Testis (tissue), 2 donors: ENCODE results near the gene ATP8A1.

Source experiments
- CTCF ChIP-seq, 3 experiments: fragments of 450-650 bp in 2 of 3; fragments of 200-600 bp in 1 of 3; sonication (generic) in 1 of 3; IDR thresholded peaks; one replicate each; pipeline ENCODE4 v1.5.1; 2016 to 2019; ENCODE audit warnings: antibody characterized with exemption in 3 of 3, mild to moderate bottlenecking in 2 of 3, moderate library complexity in 1 of 3
- POLR2A ChIP-seq: fragments of 450-650 bp; IDR thresholded peaks from one replicate; pipeline ENCODE4 v1.6.1; 2017; ENCODE audit warnings: antibody characterized with exemption, mild to moderate bottlenecking, moderate library complexity

- TF ChIP-seq POLR2A = no peak
- TF ChIP-seq CTCF (IDR thresholded peaks at IDR 0.05) = no peak
These were observed 90.1 kb downstream of the ATP8A1 start for GRCh38 chr4:42566835-42567234.
